HG03159 (cell line): Measurements from ENCODE around the gene ZSCAN22.

ENCODE experiments used
- ATAC-seq: cut with Tn5 transposase; IDR thresholded peaks from one replicate; pipeline ENCODE4 v1.9.1; 2021; ENCODE audit warnings: mild to moderate bottlenecking, moderate library complexity; ENCODE audit not compliant: unreplicated experiment

The ZSCAN22 gene

DNA sequence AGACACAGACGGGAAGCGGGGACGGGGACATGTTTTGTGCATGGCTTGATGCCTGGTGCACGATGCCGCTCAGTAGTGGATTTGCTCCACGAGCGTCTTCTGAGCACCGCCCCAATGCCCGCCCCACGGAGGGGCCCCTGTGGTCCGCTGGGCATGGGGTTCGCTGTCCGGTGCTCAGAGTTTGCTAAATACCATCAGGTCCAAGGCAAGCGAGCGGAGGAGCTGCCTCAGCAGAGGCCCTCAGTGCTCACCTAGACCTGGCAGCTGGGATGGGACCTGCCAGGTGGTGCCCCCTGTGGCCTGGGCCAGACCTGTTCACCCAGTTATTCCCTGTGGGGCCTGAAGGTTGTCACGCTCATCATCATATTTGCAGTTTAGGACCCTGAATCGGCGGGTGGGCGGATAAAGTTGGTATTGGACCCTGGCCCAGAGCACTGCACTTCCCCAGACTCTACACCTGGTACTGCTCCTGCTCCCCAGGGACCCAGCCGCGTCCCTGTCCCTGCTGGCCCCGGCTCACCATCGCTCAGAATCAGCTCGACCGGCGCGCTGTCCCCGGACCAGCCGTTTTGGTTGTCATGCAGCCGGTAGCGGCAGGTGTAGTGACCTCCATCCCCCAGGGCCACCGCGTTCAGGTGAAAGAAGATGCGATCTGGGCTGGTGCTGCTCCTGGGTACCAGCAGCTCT lies 24.2 kb downstream of the ZSCAN22 start:
- ATAC-seq: no peak

DNA sequence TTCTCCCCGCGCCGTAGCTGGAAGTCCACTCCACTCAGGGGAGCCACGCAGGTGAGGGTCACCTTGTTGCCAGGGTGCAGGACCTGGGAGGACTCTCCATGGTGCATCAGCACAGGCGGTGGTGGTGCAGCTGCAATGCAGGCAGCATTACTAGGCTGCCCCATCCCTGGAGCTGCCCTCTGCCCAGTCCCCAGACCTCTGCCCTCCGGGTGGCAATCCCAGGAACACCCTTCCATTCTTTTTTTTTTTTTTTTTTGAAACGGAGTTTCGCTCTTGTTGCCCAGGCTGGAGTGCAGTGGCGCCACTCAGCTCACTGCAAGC lies 24.7 kb downstream of the ZSCAN22 start:
- ATAC-seq: no peak

- ATAC-seq: no peak
These were observed 25.4 kb downstream of the ZSCAN22 start for GRCh38 chr19:58351990-58352755.

DNA sequence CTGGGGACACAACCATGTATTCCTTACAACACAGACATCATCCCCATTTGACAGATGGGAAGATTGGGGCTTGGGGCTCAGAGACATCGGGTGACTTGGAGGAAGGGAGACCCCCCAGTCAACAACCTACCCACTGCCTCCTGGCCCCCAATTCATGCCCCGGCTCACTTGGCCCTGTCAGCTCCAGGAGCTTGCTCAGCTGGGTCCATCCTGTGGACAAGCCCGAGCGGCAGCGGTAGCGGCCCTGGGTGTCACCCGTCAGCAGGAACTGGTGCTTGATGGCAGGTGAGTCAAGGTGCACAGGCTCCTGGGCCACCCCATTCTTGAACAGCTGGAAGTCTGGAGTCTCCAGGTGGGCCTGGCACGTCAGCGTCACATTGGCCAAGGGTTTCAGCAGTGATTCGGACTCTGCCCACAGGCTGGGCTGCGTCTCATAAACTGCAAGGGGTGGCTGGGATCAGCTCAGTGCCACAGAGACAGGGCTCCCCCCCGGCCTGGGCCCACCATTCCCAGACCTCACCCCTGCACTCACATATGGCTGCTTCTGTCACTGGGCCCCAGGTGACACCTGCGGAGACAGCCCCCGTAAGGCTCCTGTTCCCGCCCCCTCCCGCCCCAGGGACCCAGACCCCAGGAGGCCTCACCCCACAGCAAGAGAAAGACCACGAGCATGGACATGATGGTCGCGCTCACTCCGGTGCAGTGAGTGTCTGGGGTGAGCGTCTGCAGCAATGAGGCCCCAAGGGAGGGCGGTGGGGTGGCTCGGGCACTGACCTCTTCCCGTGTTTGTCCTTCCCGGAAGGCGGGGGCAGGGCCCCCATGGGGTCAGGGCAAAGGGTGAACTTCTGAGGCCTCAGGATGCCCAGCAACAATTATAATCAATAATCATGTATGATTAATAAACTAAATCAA lies 26.2 kb downstream of the ZSCAN22 start, which contains the start of gene A1BG:
Gene A1BG, minus strand, starts transcription at position 733 of the 912 bp plus-strand sequence. Its CDS starts 55 bp downstream, at position 678.
- no peak for ATAC-seq

DNA sequence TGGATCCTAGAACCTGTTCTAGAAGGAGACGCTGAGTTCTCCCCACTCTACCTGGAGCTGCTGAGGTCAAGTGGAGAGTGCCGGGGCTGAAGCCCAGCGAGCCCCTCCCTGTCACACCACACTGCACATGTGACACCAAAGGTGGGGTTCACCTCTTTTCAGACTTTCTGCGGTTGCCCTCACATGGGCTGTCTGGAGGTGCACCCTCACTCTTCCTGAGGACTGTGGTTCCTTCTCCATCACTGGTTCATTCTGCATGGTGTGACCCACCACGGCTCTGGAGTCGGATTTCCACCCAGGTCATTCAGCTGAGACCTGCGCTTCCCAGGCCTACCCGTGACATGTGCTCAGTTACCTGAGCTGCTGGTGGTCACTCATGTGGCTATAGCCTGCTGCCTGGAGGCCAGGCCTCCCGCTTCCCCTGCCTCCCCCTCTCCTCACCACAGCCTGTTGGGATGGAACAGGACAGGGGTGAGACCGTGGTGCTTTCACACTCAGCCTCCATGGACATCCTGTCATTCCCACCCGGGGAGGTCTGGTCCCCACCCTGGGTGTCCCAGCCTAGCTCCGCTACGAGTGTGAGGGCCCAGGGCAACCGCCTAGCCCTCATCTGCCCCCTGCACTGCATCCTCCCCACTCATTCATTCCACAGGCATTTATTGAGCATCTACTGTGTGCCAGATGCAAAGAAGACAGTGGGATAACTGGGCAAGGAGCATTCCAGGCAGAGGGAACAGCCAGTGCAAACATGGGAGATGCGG lies 27.1 kb downstream of the ZSCAN22 start:
- no peak for ATAC-seq

- no peak for ATAC-seq
These were observed 27.8 kb downstream of the ZSCAN22 start for GRCh38 chr19:58354478-58355030.

DNA sequence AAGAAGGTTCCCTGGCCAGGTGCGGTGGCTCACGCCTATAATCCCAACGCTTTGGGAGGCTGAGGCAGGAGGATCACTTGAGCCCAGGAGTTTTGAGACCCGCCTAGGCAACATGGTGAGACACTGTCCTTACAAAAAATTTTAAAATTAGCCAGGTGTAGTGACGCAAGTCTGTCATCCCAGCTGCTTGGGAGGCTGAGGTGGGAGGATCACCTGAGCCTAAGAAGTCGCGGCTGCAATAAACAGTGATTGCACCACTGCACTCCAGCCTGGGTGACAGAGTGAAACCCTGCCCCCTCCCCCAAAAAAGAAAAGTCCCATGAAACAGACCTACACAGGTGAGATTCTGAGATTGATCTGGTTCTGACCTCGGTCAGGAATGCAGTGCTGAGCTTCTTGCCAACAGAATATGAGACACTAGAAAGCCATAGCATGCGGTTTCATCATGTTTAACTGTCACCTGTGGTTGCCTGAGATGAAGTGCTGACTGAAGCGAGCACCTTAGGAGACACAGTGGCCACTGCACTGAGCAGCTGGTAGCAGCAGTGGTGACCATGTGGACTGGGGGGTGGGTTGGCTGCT lies 28.5 kb downstream of the ZSCAN22 start:
- no peak for ATAC-seq

DNA sequence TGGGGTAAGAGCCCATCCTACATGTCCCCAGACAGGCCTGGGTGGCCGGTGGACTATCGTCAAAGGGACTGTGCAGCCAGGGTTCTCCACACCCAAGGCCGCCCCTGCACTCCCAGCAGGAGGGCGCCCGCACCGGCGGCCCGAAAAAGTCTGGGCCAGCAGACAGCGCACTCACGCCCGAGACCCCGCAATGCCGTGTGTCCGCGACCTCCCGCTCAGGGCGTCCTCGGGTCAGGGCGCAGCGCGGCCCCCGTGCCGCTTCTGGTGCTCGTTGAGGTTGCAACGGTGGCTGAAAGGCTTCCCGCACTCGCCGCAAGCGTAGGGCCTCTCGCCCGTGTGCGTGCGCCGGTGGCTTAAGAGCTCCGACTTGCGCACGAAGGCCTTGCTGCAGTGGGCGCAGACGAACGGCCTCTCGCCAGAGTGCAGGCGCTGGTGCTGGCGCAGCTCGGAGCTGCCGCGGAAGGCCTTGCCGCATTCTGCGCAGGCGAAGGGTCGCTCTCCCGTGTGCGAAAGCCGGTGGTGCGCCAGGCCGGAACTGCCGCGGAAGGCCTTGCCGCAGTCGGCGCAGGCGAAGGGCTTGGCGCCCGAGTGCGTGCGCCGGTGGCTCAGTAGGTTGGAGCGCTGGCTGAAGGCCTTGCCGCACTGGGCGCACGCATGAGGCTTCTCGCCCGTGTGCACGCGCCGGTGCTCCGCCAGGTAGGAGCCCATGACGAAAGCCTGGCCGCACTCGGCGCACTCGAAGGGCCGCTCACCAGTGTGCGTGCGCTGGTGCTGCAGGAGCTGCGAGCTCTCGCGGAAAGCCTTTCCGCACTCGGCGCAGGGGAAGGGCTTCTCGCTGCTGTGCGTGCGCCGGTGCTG lies 29.3 kb downstream of the ZSCAN22 start:
- ATAC-seq: no peak

- no peak for ATAC-seq
These were observed 30.1 kb downstream of the ZSCAN22 start for GRCh38 chr19:58356766-58357480.

DNA sequence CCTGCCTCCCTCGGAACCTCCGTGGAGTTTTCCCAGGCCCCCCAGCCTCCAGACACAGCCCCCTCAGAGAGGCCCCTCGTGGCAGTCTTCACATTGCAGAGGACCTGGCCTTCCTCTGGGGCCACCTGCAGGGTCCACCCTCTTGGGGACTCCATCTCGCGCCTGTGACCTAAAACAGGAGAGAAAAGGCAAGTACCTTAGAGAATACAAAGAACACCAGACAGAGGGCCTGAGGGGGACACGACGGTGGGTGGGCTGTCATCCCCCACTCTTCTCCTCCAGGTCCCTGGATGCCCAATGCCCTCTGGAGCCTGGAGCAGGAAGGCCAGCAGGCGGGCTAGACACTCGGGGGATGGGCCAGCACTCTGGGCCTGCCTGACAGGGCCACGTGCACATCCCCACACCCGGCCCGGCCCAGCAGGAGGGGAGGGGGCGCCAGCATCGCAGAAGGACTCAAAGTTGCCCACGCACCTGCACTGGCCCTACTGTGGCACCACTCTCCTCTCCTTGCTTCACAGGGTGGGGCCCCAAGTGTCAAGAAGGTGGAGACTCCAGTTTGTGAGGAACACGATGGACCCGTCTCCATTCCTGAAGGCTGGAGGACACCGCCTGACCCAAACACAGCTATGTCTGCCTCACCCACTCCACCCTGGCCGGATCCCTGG lies 30.8 kb downstream of the ZSCAN22 start:
- no peak for ATAC-seq

GRCh38 chr19:58361900-58362271 lies 35.1 kb downstream of the ZSCAN22 start:
- ATAC-seq: peak; percentile 9

GRCh38 chr19:58362272-58362994 lies 35.6 kb downstream of the ZSCAN22 start, which contains the start of gene ZNF497:
Gene ZNF497 (minus strand): TSS chr19:58362751. CDS start chr19:58357635, 5,116 bp downstream.
- peak; percentile 86 for ATAC-seq

DNA sequence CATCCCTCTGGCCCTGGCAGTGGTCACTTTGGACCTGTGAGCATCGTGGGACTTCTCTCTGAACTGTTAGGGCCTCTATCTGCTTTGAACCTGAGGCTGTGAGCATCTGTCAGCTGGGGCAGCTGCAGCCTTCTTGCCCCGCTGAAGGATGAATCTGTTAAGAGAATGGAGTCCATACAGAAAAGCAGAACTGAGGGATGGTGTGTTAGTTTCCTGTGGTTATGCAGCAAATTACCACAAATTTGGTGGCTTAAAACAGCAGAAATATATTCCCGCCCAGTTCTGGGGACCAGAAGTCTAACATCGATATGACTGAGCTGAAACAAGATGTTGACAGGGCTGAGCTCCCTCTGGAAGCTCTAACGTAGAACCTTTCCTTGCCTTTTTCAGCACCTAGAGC lies 37.4 kb downstream of the ZSCAN22 start:
- ATAC-seq: no peak

DNA sequence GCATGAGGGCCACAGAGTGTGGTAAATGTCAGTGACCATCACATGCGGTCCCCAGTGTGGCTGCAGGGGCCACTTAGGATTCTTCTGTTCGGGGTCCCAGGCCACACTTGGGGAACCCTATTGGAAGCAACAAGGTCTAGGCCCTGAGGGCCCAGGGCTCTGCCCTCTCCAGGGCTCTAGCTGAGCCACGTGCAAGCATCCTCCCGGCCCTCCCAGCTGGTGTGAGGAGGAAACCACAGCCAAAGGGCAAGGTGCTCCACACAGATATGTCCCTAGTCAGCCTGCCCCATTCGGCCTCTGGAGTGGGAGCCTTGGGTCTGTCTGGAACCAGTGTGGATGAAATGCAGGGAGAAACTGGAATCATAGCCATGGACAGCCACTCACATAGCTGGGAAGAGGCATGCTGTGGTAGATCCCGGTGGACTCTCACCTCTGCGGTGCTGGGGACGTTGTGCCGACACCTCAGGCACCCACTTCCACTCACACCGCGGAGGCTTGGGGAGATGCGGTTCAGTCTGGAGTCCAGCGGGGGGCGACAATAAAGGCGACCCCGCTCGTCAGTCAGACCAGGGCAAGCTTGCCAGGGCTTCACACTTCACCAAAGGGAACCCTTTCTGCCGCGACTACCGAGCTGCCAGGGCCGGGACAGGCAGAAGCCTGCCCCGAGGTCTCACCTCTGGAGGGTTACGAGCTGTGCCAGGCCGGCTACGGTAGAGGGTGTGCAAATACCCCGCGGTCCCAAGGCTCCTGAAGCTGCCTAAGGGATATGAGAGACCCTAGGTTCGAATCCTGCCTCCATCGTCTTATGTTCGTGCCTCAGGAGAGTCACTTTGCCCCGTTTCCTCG lies 40.0 kb downstream of the ZSCAN22 start:
- ATAC-seq: no peak

GRCh38 chr19:58367698-58368454 lies 41.1 kb downstream of the ZSCAN22 start:
- ATAC-seq: no peak
